Memory B cell (primary cell): ENCODE data around the gene NUTF2.

Experiments
- ATAC-seq: fragments of 150-1000 bp; cut with Tn5 transposase; 2 replicates; pipeline ENCODE4 v1.10.0; 2021; ENCODE audit warnings: low read depth, mild to moderate bottlenecking, moderate library complexity
- DNase-seq, 2 donors: peaks; one replicate each; pipeline ENCODE4 v3.0.0; 2022; ENCODE audit warnings: low spot score in 2 of 2
- H3K27ac Mint-ChIP-seq: one replicate; pipeline ENCODE4 v1.8.0; 2022; ENCODE audit warnings: mild to moderate bottlenecking, moderate library complexity, mixed read lengths
- H3K27me3 Mint-ChIP-seq: one replicate; pipeline ENCODE4 v1.8.0; 2022; ENCODE audit warnings: mixed read lengths
- H3K36me3 Mint-ChIP-seq: one replicate; pipeline ENCODE4 v1.8.0; 2022; ENCODE audit warnings: mild to moderate bottlenecking, mixed read lengths
- H3K4me1 Mint-ChIP-seq: one replicate; pipeline ENCODE4 v1.8.0; 2022; ENCODE audit warnings: mixed read lengths
- H3K4me3 Mint-ChIP-seq: one replicate; pipeline ENCODE4 v1.8.0; 2022; ENCODE audit warnings: mild to moderate bottlenecking, moderate library complexity, mixed read lengths
- H3K9me3 Mint-ChIP-seq: one replicate; pipeline ENCODE4 v1.8.0; 2022; ENCODE audit warnings: mixed read lengths

NUTF2 gene

DNA sequence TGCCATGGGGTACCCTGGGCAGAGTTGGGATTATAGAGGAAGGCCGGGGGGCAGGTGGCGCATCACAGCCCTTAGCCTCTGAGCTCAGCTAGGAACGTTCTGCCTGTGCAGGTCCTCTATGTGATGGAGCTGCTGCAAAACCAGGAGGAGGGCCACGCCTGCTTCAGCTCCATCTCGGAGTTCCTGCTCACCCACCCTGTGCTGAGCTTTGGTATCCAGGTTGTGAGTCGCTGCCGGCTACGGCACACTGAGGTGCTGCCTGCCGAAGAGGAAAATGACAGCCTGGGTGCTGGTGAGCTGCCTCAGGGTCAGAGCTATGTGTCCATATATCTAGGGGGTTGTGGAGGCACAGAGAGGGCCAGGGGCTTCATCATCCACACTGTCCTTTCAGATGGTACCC, 32.1 kb downstream of the NUTF2 start:
- H3K9me3 Mint-ChIP-seq: no peaks in the 10 kb centered on the region
- no peak for ATAC-seq
- peaks cover 17% of the 10 kb centered on the region for H3K4me1 Mint-ChIP-seq
- H3K36me3 Mint-ChIP-seq: peaks cover 24% of the 10 kb centered on the region
- H3K27me3 Mint-ChIP-seq: no peaks in the 10 kb centered on the region
- no peak overlapping the region for H3K27ac Mint-ChIP-seq
- no peak for DNase-seq
- no peak overlapping the region for H3K4me3 Mint-ChIP-seq

GRCh38 chr16:67879462-67879861, 32.7 kb downstream of the NUTF2 start:
- no peaks in the 10 kb centered on the region for H3K27me3 Mint-ChIP-seq
- H3K4me3 Mint-ChIP-seq: no peak overlapping the region
- no peaks in the 10 kb centered on the region for H3K9me3 Mint-ChIP-seq
- H3K36me3 Mint-ChIP-seq: peaks cover 26% of the 10 kb centered on the region
- ATAC-seq (no peak), DNase-seq (no peak)
- H3K4me1 Mint-ChIP-seq: peaks cover 13% of the 10 kb centered on the region
- H3K27ac Mint-ChIP-seq: no peak overlapping the region

- no peak for DNase-seq
- H3K9me3 Mint-ChIP-seq: no peaks in the 10 kb centered on the region
- peaks cover 27% of the 10 kb centered on the region for H3K36me3 Mint-ChIP-seq
- H3K27ac Mint-ChIP-seq: no peak overlapping the region
- H3K27me3 Mint-ChIP-seq: no peaks in the 10 kb centered on the region
- ATAC-seq: no peak
- H3K4me3 Mint-ChIP-seq: no peak overlapping the region
- H3K4me1 Mint-ChIP-seq: peaks cover 10% of the 10 kb centered on the region
Measured at GRCh38 chr16:67879936-67880335, 33.2 kb downstream of the NUTF2 start.

GRCh38 chr16:67880584-67880983, 33.9 kb downstream of the NUTF2 start:
- DNase-seq (no peak), ATAC-seq (no peak)
- no peak overlapping the region for H3K27ac Mint-ChIP-seq
- no peaks in the 10 kb centered on the region for H3K9me3 Mint-ChIP-seq
- peaks cover 4% of the 10 kb centered on the region for H3K4me1 Mint-ChIP-seq
- peaks cover 27% of the 10 kb centered on the region for H3K36me3 Mint-ChIP-seq
- no peaks in the 10 kb centered on the region for H3K27me3 Mint-ChIP-seq
- no peak overlapping the region for H3K4me3 Mint-ChIP-seq

- Mint-ChIP-seq H3K4me3 (no peak overlapping the region), H3K27me3 (no peaks in the 10 kb centered on the region), H3K9me3 (no peaks in the 10 kb centered on the region), H3K27ac (no peak overlapping the region), H3K36me3 (peaks cover 27% of the 10 kb centered on the region), H3K4me1 (no peaks in the 10 kb centered on the region)
- DNase-seq: no peak
- ATAC-seq: no peak
Measured at GRCh38 chr16:67881621-67882161, 35.0 kb downstream of the NUTF2 start.

GRCh38 chr16:67882374-67883145, 35.8 kb downstream of the NUTF2 start:
- DNase-seq (no peak), ATAC-seq (no peak)
- H3K9me3 Mint-ChIP-seq: no peaks in the 10 kb centered on the region
- no peak overlapping the region for H3K27ac Mint-ChIP-seq
- no peaks in the 10 kb centered on the region for H3K4me1 Mint-ChIP-seq
- H3K4me3 Mint-ChIP-seq: no peak overlapping the region
- no peaks in the 10 kb centered on the region for H3K27me3 Mint-ChIP-seq
- peaks cover 24% of the 10 kb centered on the region for H3K36me3 Mint-ChIP-seq

DNA sequence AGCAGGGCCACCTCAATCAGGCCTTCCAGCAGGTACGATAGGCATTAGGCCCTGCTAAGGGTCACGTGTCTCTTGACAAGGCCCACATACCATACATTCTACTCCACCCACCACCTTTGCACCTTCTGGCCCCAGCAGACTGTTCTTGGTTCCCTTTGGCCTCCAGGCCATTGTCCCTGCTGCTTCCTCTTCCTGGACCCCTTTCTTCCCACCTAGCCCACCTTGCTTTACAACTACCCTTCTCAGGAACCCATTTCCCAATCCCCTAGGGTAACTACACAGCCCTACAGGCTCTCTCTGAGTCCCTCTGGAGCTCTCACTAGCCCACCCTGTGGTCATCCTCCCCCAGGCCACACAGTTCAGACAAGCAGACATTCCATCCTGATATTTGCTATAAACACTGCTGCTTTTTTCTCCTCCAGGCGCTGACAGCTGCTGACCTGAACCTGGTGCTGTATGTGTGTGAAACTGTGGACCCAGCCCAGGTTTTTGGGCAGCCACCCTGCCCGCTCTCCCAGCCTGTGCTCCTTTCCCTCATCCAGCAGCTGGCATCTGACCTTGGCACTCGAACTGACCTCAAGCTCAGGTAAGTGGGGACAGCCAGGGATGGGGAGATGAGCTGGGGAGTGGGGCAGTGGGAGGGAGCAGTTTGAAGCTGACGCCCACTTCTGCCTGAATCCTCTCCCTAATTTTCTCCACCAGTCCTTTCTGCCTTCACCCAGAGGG, 36.6 kb downstream of the NUTF2 start:
- Mint-ChIP-seq H3K4me3 (no peak overlapping the region), H3K36me3 (peaks cover 24% of the 10 kb centered on the region)

DNA sequence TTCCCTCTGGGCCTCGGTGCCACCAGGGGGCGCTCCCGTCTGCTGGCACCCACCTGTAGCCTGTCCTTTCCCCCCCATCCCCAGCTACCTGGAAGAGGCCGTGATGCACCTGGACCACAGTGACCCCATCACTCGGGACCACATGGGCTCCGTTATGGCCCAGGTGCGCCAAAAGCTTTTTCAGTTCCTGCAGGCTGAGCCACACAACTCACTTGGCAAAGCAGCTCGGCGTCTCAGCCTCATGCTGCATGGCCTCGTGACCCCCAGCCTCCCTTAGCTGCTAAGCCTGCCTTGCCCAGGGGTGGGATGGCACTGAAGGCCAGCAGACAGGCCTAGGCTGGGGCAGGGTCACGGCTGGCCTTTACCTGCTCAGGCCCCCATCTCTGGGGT, 37.1 kb downstream of the NUTF2 start:
- Mint-ChIP-seq H3K4me3 (no peak overlapping the region), H3K27me3 (no peaks in the 10 kb centered on the region), H3K4me1 (no peaks in the 10 kb centered on the region), H3K27ac (no peak overlapping the region), H3K9me3 (no peaks in the 10 kb centered on the region), H3K36me3 (peaks cover 22% of the 10 kb centered on the region)
- DNase-seq (peak; percentile 77 to 87), ATAC-seq (peak; percentile 97)

More for the DNA sequence above, 36.6 kb downstream of the NUTF2 start:
- Mint-ChIP-seq H3K9me3 (no peaks in the 10 kb centered on the region), H3K27ac (no peak overlapping the region), H3K4me1 (no peaks in the 10 kb centered on the region), H3K27me3 (no peaks in the 10 kb centered on the region)
- ATAC-seq: peak; percentile 7
- DNase-seq: no peak

DNA sequence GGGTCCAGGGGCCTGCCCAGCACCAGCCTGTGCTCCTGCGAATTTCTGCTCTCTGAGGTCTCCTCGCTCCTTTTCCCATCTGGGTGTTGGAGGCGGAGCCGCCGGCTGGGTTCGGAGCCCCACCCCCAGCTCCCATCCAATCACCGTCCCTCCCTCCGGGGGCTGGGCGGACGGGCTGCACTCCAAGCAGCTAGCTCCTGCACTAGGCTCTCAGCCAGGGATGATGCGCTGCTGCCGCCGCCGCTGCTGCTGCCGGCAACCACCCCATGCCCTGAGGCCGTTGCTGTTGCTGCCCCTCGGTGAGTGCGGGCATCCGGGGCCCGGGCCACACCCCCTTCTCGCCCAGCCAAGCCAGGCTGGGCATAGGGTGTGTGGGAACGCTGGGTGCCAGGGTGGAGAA, 38.0 kb downstream of the NUTF2 start, which contains the start of gene NRN1L:
TSS of gene NRN1L (plus strand) at position 202 of the 400 bp plus-strand sequence. CDS start at position 221, 19 bp downstream.
- no peak for ATAC-seq
- Mint-ChIP-seq H3K9me3 (no peaks in the 10 kb centered on the region), H3K27ac (no peak within 1 kb of the TSS), H3K4me3 (no peak within 1 kb of the TSS), H3K27me3 (no peaks in the 10 kb centered on the region), H3K4me1 (no peaks in the 10 kb centered on the region), H3K36me3 (peaks cover 20% of the 10 kb centered on the region)
- DNase-seq: no peak

DNA sequence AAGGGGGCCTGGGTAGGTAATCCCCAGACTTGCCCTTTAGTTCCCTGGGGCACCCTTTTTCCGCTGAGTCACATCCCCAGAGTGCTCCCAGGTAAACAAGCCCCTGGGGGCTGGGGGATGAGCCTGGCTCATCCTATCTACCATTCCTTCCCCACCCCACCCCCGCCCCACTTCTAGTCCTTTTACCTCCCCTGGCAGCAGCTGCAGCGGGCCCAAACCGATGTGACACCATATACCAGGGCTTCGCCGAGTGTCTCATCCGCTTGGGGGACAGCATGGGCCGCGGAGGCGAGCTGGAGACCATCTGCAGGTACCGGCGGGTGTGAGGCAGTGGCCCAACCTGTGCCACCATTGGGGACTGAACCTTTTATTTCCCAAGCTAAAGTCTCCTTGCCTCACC, 38.8 kb downstream of the NUTF2 start:
- DNase-seq (no peak), ATAC-seq (no peak)
- Mint-ChIP-seq H3K27me3 (no peaks in the 10 kb centered on the region), H3K9me3 (no peaks in the 10 kb centered on the region), H3K4me3 (no peak overlapping the region), H3K27ac (no peak overlapping the region), H3K4me1 (no peaks in the 10 kb centered on the region), H3K36me3 (peaks cover 15% of the 10 kb centered on the region)

- Mint-ChIP-seq H3K27ac (no peak overlapping the region), H3K36me3 (peaks cover 15% of the 10 kb centered on the region), H3K4me1 (no peaks in the 10 kb centered on the region), H3K4me3 (no peak overlapping the region), H3K9me3 (no peaks in the 10 kb centered on the region), H3K27me3 (no peaks in the 10 kb centered on the region)
- ATAC-seq (no peak), DNase-seq (no peak)
Measured at GRCh38 chr16:67885976-67886375, 39.2 kb downstream of the NUTF2 start.

DNA sequence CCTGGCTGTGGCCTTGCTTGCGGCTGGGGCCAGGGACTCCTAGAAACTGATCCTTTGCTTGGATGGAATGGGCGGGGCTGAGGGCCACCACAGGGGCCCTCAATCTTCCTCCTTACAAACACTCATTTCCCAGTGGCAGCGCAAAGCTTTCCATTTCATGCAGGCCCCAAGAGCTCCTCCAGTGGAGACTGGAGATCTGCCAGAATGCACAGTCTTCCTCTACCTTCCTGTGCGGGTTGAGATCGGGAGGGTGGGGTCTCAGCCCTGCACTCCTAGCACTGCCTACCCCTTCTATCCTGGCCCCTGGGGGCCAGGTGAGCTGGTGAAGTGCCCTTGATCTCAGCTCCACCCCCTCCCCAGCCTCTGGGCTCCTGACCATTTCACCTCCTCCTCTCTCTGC, 39.7 kb downstream of the NUTF2 start:
- Mint-ChIP-seq H3K4me3 (no peak overlapping the region), H3K27ac (no peak overlapping the region), H3K4me1 (no peaks in the 10 kb centered on the region), H3K27me3 (no peaks in the 10 kb centered on the region), H3K36me3 (peaks cover 12% of the 10 kb centered on the region), H3K9me3 (no peaks in the 10 kb centered on the region)
- ATAC-seq: no peak
- no peak for DNase-seq

- no peak for DNase-seq
- Mint-ChIP-seq H3K4me3 (no peak overlapping the region), H3K27ac (no peak overlapping the region), H3K4me1 (peaks cover 3% of the 10 kb centered on the region), H3K36me3 (peaks cover 6% of the 10 kb centered on the region), H3K9me3 (no peaks in the 10 kb centered on the region), H3K27me3 (no peaks in the 10 kb centered on the region)
- ATAC-seq: no peak
Measured at GRCh38 chr16:67888331-67888730, 41.6 kb downstream of the NUTF2 start.

- no peak for ATAC-seq
- no peak for DNase-seq
- H3K4me1 Mint-ChIP-seq: peaks cover 17% of the 10 kb centered on the region
- H3K27me3 Mint-ChIP-seq: no peaks in the 10 kb centered on the region
- peak overlapping the region; percentile 56 for H3K27ac Mint-ChIP-seq
- no peaks in the 10 kb centered on the region for H3K36me3 Mint-ChIP-seq
- no peaks in the 10 kb centered on the region for H3K9me3 Mint-ChIP-seq
- peak overlapping the region; percentile 97 for H3K4me3 Mint-ChIP-seq
Measured at GRCh38 chr16:67892375-67892774, 45.6 kb downstream of the NUTF2 start.
